Endothelial cell of umbilical vein (primary cell): ENCODE measurements around the gene KCNAB2. TPM values are rescaled to one million over a fixed set of nuclear protein-coding genes. Genes with fewer than 3 reads are reported as not detected.

Experiments
- BruUV-seq: library from RNA; stranded (reverse); fragments of 400-500 nt; replicated peaks from 2 replicates; lab custom pipeline; 2021; lab: Mats Ljungman, UMichigan
- CTCF ChIA-PET: fragments of 300-600, 350-600 bp; sonication (Branson Sonifier 250); formaldehyde crosslinking; loops from one replicate; lab custom pipeline; 2021; ENCODE audit warnings: antibody characterized with exemption, inconsistent platforms; lab: Charles Lee
- POLR2A ChIA-PET: fragments of 300-600, 350-600 bp; sonication (Branson Sonifier 250); formaldehyde crosslinking; loops from one replicate; lab custom pipeline; 2021; ENCODE audit warnings: antibody characterized with exemption, inconsistent platforms; lab: Charles Lee
- DNase-seq: peaks from one replicate; pipeline ENCODE4 v3.0.0-alpha.2; 2011; ENCODE audit warnings: low read depth, low spot score
- FAIRE-seq: peaks from 2 replicates; lab custom pipeline; 2011; peaks lifted over from hg19 to GRCh38; lab: Jason Lieb, UNC
- H2AFZ ChIP-seq: 2 replicates; pipeline ENCODE4 v1.6.0; 2012; ENCODE audit warnings: low read depth, low read length, control low read depth, inconsistent platforms
- H3K27ac ChIP-seq: 2 replicates; pipeline ENCODE4 v1.5.1; 2011; ENCODE audit warnings: low read depth, mild to moderate bottlenecking, control low read depth, low read length, moderate library complexity; ENCODE audit not compliant: insufficient read depth
- H3K27me3 ChIP-seq, 2 experiments: 2 replicates each; pipeline versions ENCODE4 v1.6.0 to v1.6.1; 2011; ENCODE audit warnings: low read length in 2 of 2, mixed read lengths in 1 of 2; ENCODE audit not compliant: control insufficient read depth in 2 of 2, insufficient read depth in 2 of 2
- H3K36me3 ChIP-seq, 2 experiments: 2 replicates in 1 of 2; 3 replicates in 1 of 2; pipeline ENCODE4 v1.5.1; 2011; ENCODE audit warnings: low read length in 2 of 2, mild to moderate bottlenecking in 1 of 2, moderate library complexity in 1 of 2; ENCODE audit not compliant: control insufficient read depth in 2 of 2, insufficient read depth in 2 of 2; ENCODE audit errors: extremely low read depth in 1 of 2
- H3K4me1 ChIP-seq: 3 replicates; pipeline ENCODE4 v1.5.1; 2011; ENCODE audit warnings: mild to moderate bottlenecking, low read length; ENCODE audit not compliant: control insufficient read depth, insufficient read depth; ENCODE audit errors: extremely low read depth
- H3K4me2 ChIP-seq: 2 replicates; pipeline ENCODE4 v1.6.1; 2011; ENCODE audit warnings: low read length, control low read depth, mixed read lengths; ENCODE audit not compliant: insufficient read depth
- H3K4me3 ChIP-seq, 3 experiments: fragments of 200-600 bp in 1 of 3; sonication (generic), shearing (Covaris generic) in 1 of 3; replicated peaks in 1 of 3; 2 replicates each; pipeline ENCODE4 v1.5.1; 2011 to 2016; ENCODE audit warnings: control low read depth in 3 of 3, low read length in 3 of 3, mild to moderate bottlenecking in 2 of 3, inconsistent platforms in 1 of 3, low read depth in 1 of 3, moderate library complexity in 1 of 3; ENCODE audit not compliant: insufficient read depth in 1 of 3
- H3K79me2 ChIP-seq: 2 replicates; pipeline ENCODE4 v1.6.0; 2012; ENCODE audit warnings: low read length, inconsistent platforms; ENCODE audit not compliant: control insufficient read depth, insufficient read depth
- H3K9ac ChIP-seq: replicated peaks from 2 replicates; pipeline ENCODE3; 2011; ENCODE audit warnings: low read length, control low read depth; ENCODE audit not compliant: insufficient read depth; ENCODE audit errors: extremely low read depth
- H3K9me1 ChIP-seq: replicated peaks from 3 replicates; pipeline ENCODE4 v1.6.0; 2011; ENCODE audit warnings: mild to moderate bottlenecking, low read length; ENCODE audit not compliant: control insufficient read depth, insufficient read depth; ENCODE audit errors: extremely low read depth
- H3K9me3 ChIP-seq: replicated peaks from 2 replicates; pipeline ENCODE4 v1.5.1; 2012; ENCODE audit warnings: low read length, inconsistent platforms; ENCODE audit not compliant: control insufficient read depth, insufficient read depth
- H4K20me1 ChIP-seq: replicated peaks from 2 replicates; pipeline ENCODE3; 2011; ENCODE audit warnings: mild to moderate bottlenecking, low read length; ENCODE audit not compliant: control insufficient read depth, insufficient read depth; ENCODE audit errors: extremely low read depth
- CTCF ChIP-seq, 2 donors: IDR thresholded peaks; 1 replicate in 1 of 2; 2 replicates in 1 of 2; pipeline ENCODE4 v1.5.1; 2011; ENCODE audit warnings: low read length in 2 of 2, mild to moderate bottlenecking in 2 of 2, moderate library complexity in 2 of 2, control low read depth in 1 of 2, inconsistent platforms in 1 of 2, low read depth in 1 of 2; ENCODE audit not compliant: insufficient read depth in 1 of 2; ENCODE audit errors: extremely low read depth in 1 of 2
- EZH2 ChIP-seq: IDR thresholded peaks from 2 replicates; pipeline ENCODE4 v1.6.1; 2012; ENCODE audit warnings: borderline replicate concordance, low read depth, mild to moderate bottlenecking, moderate library complexity, low read length, inconsistent platforms; ENCODE audit not compliant: severe bottlenecking
- FOS ChIP-seq: IDR thresholded peaks from 2 replicates; pipeline ENCODE4 v1.6.1; 2011; ENCODE audit warnings: mild to moderate bottlenecking, low read length, moderate library complexity, borderline replicate concordance; ENCODE audit not compliant: insufficient read depth
- GATA2 ChIP-seq: IDR thresholded peaks from 2 replicates; pipeline ENCODE4 v1.7.0; 2011; ENCODE audit warnings: low read depth, mild to moderate bottlenecking, moderate library complexity, mixed read lengths, low read length; ENCODE audit not compliant: insufficient read length, insufficient read depth
- MAX ChIP-seq: IDR thresholded peaks from 2 replicates; pipeline ENCODE4 v1.6.1; 2011; ENCODE audit not compliant: insufficient read depth, insufficient read length
- dilution Hi-C: fragments of 300-500 bp; cut with MboI; formaldehyde crosslinking; loops from one replicate; pipeline ENCODE4 v1.15.0; 2019; ENCODE audit warnings: low sequenced_read_pairs; ENCODE audit not compliant: extremely low pct_ligation_motif_present
- intact Hi-C: fragments of 100-400 bp; cut with micrococcal nuclease; formaldehyde crosslinking; loops from one replicate; pipeline ENCODE4 v1.10.0; 2022
- polyA plus RNA-seq, 4 experiments: library from polyadenylated mRNA; depleted of rRNA in 3 of 4; stranded (reverse) in 3 of 4; unstranded in 1 of 4; fragments of >200 nt; gene quantifications; 2 replicates each; pipeline versions ENCODE4 v1.2.1 to v1.2.3, GENCODE V29; 2011 to 2012; ENCODE audit warnings: missing spikeins in 1 of 4
- total RNA-seq: library from RNA; stranded (reverse); gene quantifications from 2 replicates; pipeline ENCODE4 v1.2.3, GENCODE V29; 2021

Gene KCNAB2
- total and polyA plus RNA-seq, 2 donors (not counting 3 experiments of a cell fraction or from before 2014, with no cell fraction given), result 2.4 to 3.8 TPM

GRCh38 chr1:6040861-6041415 is 4.8 kb upstream of the KCNAB2 start:
- Histone ChIP-seq H2AFZ (no peak overlapping the region), H3K9me1 (no peaks in the 10 kb centered on the region), H3K9ac (no peak overlapping the region), H3K79me2 (no peaks in the 10 kb centered on the region), H3K27ac (no peak overlapping the region), H4K20me1 (no peaks in the 10 kb centered on the region), H3K4me2 (no peak overlapping the region), H3K9me3 (no peaks in the 10 kb centered on the region), H3K36me3 (no peaks in the 10 kb centered on the region), H3K4me3 (no peak overlapping the region), H3K4me1 (no peaks in the 10 kb centered on the region), H3K27me3 (no peaks in the 10 kb centered on the region)
- dilution Hi-C loops (no loop called here), intact Hi-C loops (loop anchor here (1.0 kb wide), 2 partner anchors 39 to 204 kb away; no protein-coding TSS in a partner anchor)
- BruUV-seq, result no TSS peak
- TF ChIP-seq EZH2, result no peak
- CTCF ChIA-PET, result interaction anchor here (1.0 to 2.6 kb wide), 8 partner anchors 12 to 203 kb away, joined by 3 to 33 read pairs (median 6); partner anchors contain the start of gene HES3
- POLR2A ChIA-PET, result no interaction called here
- no peak for DNase-seq
- no peak for FAIRE-seq

GRCh38 chr1:6041432-6042062 is 4.1 kb upstream of the KCNAB2 start:
- no TSS peak for BruUV-seq

More at GRCh38 chr1:6041432-6042062, 4.1 kb upstream of the KCNAB2 start:
- H4K20me1 ChIP-seq, result no peaks in the 10 kb centered on the region
- no peak overlapping the region for H2AFZ ChIP-seq
- no peak overlapping the region for H3K4me3 ChIP-seq
- CTCF ChIA-PET, result interaction anchor here (0.5 to 2.6 kb wide), 9 partner anchors 8 to 202 kb away, joined by 3 to 33 read pairs (median 5); partner anchors contain the start of gene HES3
- intact Hi-C loops (loop anchor here (1.0 kb wide), 2 partner anchors 39 to 204 kb away; no protein-coding TSS in a partner anchor), dilution Hi-C loops (no loop called here)
- POLR2A ChIA-PET, result no interaction called here
- H3K36me3 ChIP-seq, result no peaks in the 10 kb centered on the region
- H3K27me3 ChIP-seq, result no peaks in the 10 kb centered on the region
- peak; percentile 29 for DNase-seq
- no peaks in the 10 kb centered on the region for H3K4me1 ChIP-seq
- no peak overlapping the region for H3K4me2 ChIP-seq
- no peak for FAIRE-seq
- H3K9me3 ChIP-seq, result no peaks in the 10 kb centered on the region
- TF ChIP-seq CTCF (IDR thresholded peaks at IDR 0.05; ENCODE audit: extremely low read depth in 1 of 2, insufficient read depth in 1 of 2, low read depth in 1 of 2, low read length in 2 of 2) (peak; percentile 73 to 82), MAX (no peak), FOS (no peak), GATA2 (no peak)
- H3K9me1 ChIP-seq, result no peaks in the 10 kb centered on the region
- H3K79me2 ChIP-seq, result no peaks in the 10 kb centered on the region
- no peak overlapping the region for H3K9ac ChIP-seq
- no peak overlapping the region for H3K27ac ChIP-seq
